Measurements from ENCODE around the gene MYCBP2.
"Not testable (repeated sequence)": the region's sequence is repeated elsewhere in the genome, so short reads cannot be mapped to it uniquely, and the experiment has no call there.

GRCh38 chr13:77285632-77286031 is 41.3 kb downstream of the MYCBP2 start:
- not testable (repeated sequence) for TF ChIP-seq CTCF, POLR2A (IDR thresholded peaks at IDR 0.05)

Data from tibial nerve (tissue), 3 donors.